Cardiac fibroblast (primary cell): ENCODE results near the gene EED.
"Not testable (repeated sequence)": the region's sequence is repeated elsewhere in the genome, so short reads cannot be mapped to it uniquely, and the experiment has no call there.

Source experiments
- DNase-seq, 2 donors: peaks; one replicate each; pipeline versions ENCODE4 v3.0.0 to v3.0.0-alpha.2; 2010; ENCODE audit warnings: low read depth in 2 of 2
- H3K4me3 ChIP-seq, 2 donors: replicated peaks in 1 of 2; 1 replicate in 1 of 2; 2 replicates in 1 of 2; pipeline ENCODE4 v1.5.1; 2011; ENCODE audit warnings: low read depth in 2 of 2, low read length in 2 of 2, mild to moderate bottlenecking in 2 of 2, moderate library complexity in 1 of 2
- TF ChIP-seq, protein P1 (sequence below): IDR thresholded peaks from one replicate; pipeline ENCODE4 v1.5.1; 2011; ENCODE audit warnings: low read depth, mild to moderate bottlenecking, low read length, inconsistent platforms

Gene EED

DNA sequence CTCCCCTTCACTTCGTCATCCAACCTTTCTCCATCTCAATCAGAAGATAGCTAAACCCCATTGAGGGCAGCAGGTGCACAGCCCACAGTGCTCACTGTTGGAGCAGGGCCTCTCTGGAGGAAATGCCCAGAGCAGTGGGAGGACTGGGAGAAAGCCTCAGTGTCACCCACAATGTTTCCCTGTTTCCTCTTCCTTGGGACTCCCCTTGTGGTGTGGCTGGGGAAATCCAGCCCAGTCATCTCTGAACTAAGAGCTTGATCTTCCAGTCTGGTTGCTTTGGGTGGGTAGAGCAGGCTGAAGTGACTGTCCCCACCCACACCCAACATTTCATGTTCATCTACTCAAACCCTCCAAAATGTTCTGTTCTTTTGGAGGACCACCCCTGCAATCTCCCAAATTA is 29.8 kb upstream of the EED start:
- H3K4me3 ChIP-seq: no peak overlapping the region
- peak in 1 of 2 donors; percentile 16 for DNase-seq
- TF ChIP-seq, protein P1, sequence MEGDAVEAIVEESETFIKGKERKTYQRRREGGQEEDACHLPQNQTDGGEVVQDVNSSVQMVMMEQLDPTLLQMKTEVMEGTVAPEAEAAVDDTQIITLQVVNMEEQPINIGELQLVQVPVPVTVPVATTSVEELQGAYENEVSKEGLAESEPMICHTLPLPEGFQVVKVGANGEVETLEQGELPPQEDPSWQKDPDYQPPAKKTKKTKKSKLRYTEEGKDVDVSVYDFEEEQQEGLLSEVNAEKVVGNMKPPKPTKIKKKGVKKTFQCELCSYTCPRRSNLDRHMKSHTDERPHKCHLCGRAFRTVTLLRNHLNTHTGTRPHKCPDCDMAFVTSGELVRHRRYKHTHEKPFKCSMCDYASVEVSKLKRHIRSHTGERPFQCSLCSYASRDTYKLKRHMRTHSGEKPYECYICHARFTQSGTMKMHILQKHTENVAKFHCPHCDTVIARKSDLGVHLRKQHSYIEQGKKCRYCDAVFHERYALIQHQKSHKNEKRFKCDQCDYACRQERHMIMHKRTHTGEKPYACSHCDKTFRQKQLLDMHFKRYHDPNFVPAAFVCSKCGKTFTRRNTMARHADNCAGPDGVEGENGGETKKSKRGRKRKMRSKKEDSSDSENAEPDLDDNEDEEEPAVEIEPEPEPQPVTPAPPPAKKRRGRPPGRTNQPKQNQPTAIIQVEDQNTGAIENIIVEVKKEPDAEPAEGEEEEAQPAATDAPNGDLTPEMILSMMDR: peak; percentile 26

DNA sequence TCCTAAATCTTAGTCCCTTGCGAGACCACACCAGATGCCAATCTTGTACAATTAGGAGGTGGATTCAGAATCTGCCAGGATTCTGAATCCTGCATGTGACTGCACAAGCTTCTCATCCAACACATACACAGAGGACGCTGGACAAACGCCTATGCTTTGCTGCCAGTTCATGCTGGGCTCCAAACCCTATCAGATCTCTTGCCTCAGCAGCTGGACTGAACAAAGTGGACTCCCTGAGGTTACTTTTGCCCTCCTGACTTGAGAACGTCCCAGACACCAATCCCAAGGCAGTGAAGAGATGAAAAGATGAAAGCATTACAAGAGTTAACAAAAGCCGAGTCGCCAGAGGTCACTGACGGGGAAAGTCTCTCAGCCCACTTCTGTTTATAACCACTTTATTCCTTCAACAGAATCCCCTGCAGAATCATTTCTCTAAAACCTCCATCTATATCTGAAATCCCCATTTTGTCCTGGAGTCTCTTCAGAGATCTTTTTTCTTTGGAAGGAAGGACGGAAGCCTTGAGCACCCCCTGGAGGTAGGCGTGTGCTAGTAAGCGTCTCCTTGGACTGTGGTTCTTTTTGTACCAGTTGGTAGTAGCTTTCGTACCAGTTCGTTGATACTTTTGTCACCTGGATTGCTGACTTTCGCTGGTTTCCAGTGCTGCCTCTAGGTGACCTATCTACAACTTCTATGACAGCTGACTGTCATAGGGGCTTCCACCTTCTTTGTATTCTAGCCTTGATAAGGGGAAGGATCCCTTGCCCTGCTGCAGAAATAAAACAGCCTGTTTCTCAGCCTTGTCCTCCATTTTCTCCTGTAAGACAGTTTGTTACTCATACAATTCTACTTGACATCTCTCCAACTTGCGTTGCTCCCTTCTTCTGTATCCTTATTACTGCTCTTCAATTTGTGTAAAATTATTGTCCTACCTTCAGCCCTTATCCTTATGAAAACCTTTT is 26.1 kb upstream of the EED start:
- TF ChIP-seq, protein P1: peak; percentile 94
- DNase-seq: peak; percentile 85 to 87
- H3K4me3 ChIP-seq: peak overlapping the region in 1 of 2 donors; percentile 28

DNA sequence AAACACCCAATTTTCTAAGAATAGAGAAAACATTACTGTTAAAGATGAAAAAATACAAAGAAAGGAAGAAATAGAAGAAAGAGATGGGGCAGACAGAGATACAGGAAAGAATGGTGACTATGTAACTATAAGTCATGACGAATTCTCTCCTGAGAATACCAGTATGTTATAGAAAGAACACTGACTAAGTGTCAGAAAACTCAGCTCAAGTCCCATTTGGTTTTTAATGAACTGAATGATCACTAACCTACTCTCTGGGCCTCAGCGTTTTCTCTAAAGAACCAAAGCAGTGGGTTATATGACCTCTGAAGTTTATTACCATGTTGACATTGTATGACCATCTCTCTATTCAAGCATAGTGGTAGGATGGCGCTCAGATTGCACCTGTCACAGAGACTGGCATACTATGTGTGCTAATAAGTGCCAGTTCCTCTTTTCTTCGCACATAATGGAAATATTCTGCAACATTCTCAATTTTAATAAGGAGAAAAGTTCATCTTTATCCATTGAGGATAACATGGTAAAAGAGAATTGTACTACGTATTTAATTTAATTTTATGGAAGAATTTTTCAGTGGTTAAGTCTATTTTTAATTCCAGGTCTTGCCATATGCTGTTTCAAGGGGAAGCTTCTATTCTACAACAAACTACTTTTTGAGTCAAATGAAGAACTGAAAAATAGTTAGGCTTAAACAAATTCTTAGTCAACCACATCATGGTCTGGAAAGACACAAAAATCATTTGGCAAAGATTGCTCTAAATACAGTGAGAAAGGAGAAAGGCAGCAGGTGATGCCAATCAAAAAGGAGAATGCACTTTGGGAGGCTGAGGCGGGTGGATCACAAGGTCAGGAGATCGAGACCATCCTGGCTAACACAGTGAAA is 25.0 kb upstream of the EED start:
- TF ChIP-seq, protein P1: no peak
- peak in 1 of 2 donors; percentile 28 for DNase-seq
- no peak overlapping the region for H3K4me3 ChIP-seq

DNA sequence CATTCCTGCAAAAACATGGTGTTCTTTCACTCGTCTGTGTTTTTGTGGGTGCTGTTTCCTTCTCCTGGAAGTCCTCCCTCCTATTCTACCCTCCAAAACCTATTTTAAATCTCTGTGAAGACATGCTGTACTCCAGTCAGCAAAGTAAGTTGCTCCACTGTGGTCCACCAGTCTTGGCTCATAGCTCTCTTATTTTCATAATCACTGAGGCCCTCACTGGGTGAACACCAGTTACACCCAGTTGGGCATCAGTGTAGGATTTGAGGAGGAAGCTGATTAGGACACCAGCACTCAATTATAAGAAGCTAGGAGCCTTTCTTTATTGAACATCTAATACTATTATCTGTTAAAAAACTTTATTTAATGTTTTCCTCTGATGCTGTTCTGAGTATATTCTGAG is 23.9 kb upstream of the EED start:
- H3K4me3 ChIP-seq: no peak overlapping the region
- DNase-seq: no peak
- TF ChIP-seq, protein P1: no peak

DNA sequence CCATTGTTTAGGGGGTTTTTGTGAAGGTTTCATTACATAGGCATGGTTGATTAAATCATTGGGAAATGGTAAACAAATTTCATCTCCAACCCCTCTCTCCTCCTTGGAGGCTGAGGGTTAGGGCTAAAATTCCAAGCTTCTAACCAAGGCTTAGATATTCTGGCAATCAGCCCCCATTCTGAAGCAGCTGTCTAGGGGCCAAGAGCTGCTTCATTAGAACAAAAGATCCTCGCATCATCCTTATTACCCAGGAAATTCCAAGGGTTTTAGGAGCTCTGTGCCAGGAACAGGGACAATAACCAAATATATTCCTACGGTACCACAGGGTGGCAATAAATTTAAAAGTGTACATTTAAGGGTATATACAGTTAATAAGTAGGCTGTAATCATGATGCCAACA is 22.5 kb upstream of the EED start:
- TF ChIP-seq, protein P1: no peak
- DNase-seq: peak; percentile 20 to 45
- no peak overlapping the region for H3K4me3 ChIP-seq

DNA sequence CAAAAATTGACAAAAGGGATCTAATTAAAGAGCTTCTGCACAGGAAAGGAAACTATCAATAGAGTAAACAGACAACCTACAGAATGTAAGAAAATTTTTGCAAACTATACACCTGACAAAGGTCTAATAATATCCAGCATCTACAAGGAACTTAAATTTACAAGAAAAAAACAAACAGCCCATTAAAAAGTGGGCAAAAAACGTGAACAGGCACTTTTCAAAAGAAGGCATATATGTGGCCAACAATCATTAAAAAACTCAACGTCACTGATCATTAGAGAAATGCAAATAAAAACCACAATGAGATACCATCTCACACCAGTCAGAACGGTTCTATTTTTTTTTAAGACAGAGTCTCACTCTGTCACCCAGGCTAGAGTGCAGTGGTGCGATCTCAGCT is 20.0 kb upstream of the EED start:
- not testable (repeated sequence) for H3K4me3 ChIP-seq, DNase-seq

DNA sequence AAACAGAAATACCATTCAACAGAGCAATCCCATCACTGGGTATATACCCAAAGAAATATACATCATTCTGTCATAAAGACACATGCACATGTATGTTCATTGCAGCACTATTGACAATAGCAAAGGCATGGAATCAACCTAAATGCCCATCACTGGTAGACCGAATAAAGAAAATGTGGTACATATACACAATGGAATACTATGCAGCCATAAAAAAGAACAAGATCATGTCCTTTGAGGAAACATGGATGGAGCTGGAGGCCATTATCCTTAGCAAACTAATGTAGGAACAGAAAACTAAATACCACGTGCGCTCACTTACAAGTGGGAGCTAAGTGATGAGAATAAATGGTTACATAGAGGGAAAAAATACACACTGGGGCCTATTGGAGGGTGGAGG is 19.2 kb upstream of the EED start:
- H3K4me3 ChIP-seq, DNase-seq: not testable (repeated sequence)
